GM23248 (cell line): ENCODE data around the gene DUS2. TPM values are rescaled to one million over a fixed set of nuclear protein-coding genes. Genes with fewer than 3 reads are reported as not detected.
"Not testable (repeated sequence)": the region's sequence is repeated elsewhere in the genome, so short reads cannot be mapped to it uniquely, and the experiment has no call there.

Experiments
- DNase-seq: peaks from one replicate; pipeline ENCODE4 v3.0.0-alpha.2; 2015
- H2AFZ ChIP-seq: fragments of 200-600 bp; sonication (generic); 2 replicates; pipeline ENCODE4 v1.6.1; 2016; ENCODE audit warnings: antibody characterized with exemption
- H3F3A ChIP-seq: fragments of 200-600 bp; sonication (generic); 2 replicates; pipeline ENCODE4 v1.6.1; 2016; ENCODE audit warnings: mild to moderate bottlenecking, antibody characterized with exemption, mixed run types; ENCODE audit not compliant: insufficient read depth
- H3K27ac ChIP-seq: fragments of 200-600 bp; sonication (generic); 2 replicates; pipeline ENCODE4 v1.5.1; 2016; ENCODE audit warnings: mild to moderate bottlenecking
- H3K27me3 ChIP-seq: fragments of 200-600 bp; sonication (generic); replicated peaks from 2 replicates; pipeline ENCODE4 v1.6.1; 2016; ENCODE audit warnings: mild to moderate bottlenecking; ENCODE audit not compliant: insufficient read depth
- H3K36me3 ChIP-seq: fragments of 200-600 bp; sonication (generic); 2 replicates; pipeline ENCODE4 v1.6.1; 2016; ENCODE audit warnings: low read depth, mild to moderate bottlenecking
- H3K4me1 ChIP-seq: fragments of 200-600 bp; sonication (generic); 2 replicates; pipeline ENCODE4 v1.6.1; 2016; ENCODE audit warnings: mild to moderate bottlenecking; ENCODE audit not compliant: insufficient read depth
- H3K4me2 ChIP-seq: fragments of 200-600 bp; sonication (generic); one replicate; pipeline ENCODE4 v1.6.1; 2016; ENCODE audit warnings: mild to moderate bottlenecking; ENCODE audit not compliant: unreplicated experiment
- H3K4me3 ChIP-seq: fragments of 200-600 bp; sonication (generic); 2 replicates; pipeline ENCODE4 v1.5.1; 2016; ENCODE audit warnings: mild to moderate bottlenecking
- H3K79me2 ChIP-seq: fragments of 200-600 bp; sonication (generic); 2 replicates; pipeline ENCODE4 v1.6.1; 2016; ENCODE audit warnings: mild to moderate bottlenecking; ENCODE audit not compliant: insufficient read depth
- H3K9ac ChIP-seq: fragments of 200-600 bp; sonication (generic); 2 replicates; pipeline ENCODE4 v1.6.1; 2016; ENCODE audit warnings: mild to moderate bottlenecking
- H3K9me2 ChIP-seq: fragments of 200-600 bp; sonication (generic); 2 replicates; pipeline ENCODE4 v1.6.1; 2016; ENCODE audit warnings: mixed run types, mild to moderate bottlenecking, moderate library complexity; ENCODE audit not compliant: insufficient read depth
- H3K9me3 ChIP-seq: fragments of 200-600 bp; sonication (generic); one replicate; pipeline ENCODE4 v1.6.1; 2017; ENCODE audit warnings: low read depth
- H4K20me1 ChIP-seq: fragments of 200-600 bp; sonication (generic); 2 replicates; pipeline ENCODE4 v1.6.0; 2016; ENCODE audit not compliant: insufficient read depth
- EZH2 ChIP-seq: fragments of 200-600 bp; sonication (generic); IDR thresholded peaks from 2 replicates; pipeline ENCODE4 v1.6.1; 2018; ENCODE audit warnings: antibody characterized with exemption, mild to moderate bottlenecking; ENCODE audit not compliant: insufficient read depth, poor library complexity, severe bottlenecking
- EZH2phosphoT487 ChIP-seq: fragments of 200-600 bp; sonication (generic); IDR thresholded peaks from 2 replicates; pipeline ENCODE4 v1.6.1; 2018; ENCODE audit warnings: antibody characterized with exemption, moderate library complexity, mild to moderate bottlenecking, low read depth; ENCODE audit not compliant: insufficient read depth
- WGBS, 2 experiments: methylation state at CpG; one replicate each; pipeline ENCODE4 v1.1.6; 2015 to 2017; ENCODE audit warnings: low lambda C conversion rate in 2 of 2, low coverage in 1 of 2; ENCODE audit errors: missing lambda C conversion rate in 2 of 2; 5-methylcytosine and 5-hydroxymethylcytosine counted together
- in situ Hi-C: fragments of 300-500 bp; cut with MboI; formaldehyde crosslinking; loops from 2 replicates; pipeline ENCODE4 v1.15.0; 2020
- polyA plus RNA-seq: library from polyadenylated mRNA; unstranded; fragments of >200 nt; fragmentation: Nextera tagmentation; extraction: Ambion mirVana; gene quantifications from 2 replicates; pipeline ENCODE4 v1.2.1, GENCODE V29; 2016
- total RNA-seq: library from RNA; depleted of rRNA; stranded (reverse); fragments of >200 nt; shearing (Covaris generic); gene quantifications from 2 replicates; pipeline ENCODE4 v1.2.3, GENCODE V29; 2014

Gene DUS2
- total and polyA plus RNA-seq, 2 experiments from 2014 or later, result 14.0 to 18.4 TPM

DNA sequence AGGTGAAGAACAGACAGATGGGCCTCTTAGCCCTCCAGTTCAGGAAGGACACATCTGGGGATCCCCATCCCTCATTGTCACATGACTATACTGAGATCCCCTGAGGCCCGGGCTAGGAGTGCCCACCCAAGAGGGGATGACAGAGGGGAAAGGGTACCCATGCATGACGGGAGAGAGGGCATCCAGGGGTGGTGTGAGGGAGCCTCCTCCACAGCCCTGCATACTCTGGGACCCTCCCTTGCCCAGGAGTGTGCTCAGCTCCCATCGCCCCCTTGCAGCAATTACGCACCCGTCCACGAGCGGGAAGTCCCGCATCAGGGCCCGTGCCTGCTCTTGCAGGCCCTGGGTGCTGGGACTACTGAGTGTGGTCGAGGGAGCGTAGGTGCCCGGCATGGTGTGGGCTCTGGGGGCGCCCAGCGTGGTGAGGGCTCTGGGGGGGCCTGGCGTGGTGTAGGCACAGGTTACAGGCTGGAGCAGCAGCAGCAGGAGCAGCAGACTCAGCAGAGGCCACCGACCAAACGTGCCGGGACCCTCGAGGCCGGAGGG, 30.4 kb upstream of the DUS2 start:
- Histone ChIP-seq H3K9ac (no peak overlapping the region), H3K79me2 (no peaks in the 10 kb centered on the region), H2AFZ (no peak overlapping the region), H3K9me2 (no peaks in the 10 kb centered on the region), H4K20me1 (no peaks in the 10 kb centered on the region), H3F3A (no peaks in the 10 kb centered on the region), H3K4me2 (peak overlapping the region; percentile 69), H3K27me3 (no peaks in the 10 kb centered on the region), H3K27ac (no peak overlapping the region), H3K9me3 (no peaks in the 10 kb centered on the region), H3K36me3 (no peaks in the 10 kb centered on the region), H3K4me1 (no peaks in the 10 kb centered on the region), H3K4me3 (no peak overlapping the region)
- DNase-seq, result no peak
- WGBS, 2 experiments, result 66 to 69% methylated on average over 16 to 20 of the region's 20 CpGs
- in situ Hi-C loops, result no loop called here
- TF ChIP-seq EZH2 (no peak), EZH2phosphoT487 (no peak)

DNA sequence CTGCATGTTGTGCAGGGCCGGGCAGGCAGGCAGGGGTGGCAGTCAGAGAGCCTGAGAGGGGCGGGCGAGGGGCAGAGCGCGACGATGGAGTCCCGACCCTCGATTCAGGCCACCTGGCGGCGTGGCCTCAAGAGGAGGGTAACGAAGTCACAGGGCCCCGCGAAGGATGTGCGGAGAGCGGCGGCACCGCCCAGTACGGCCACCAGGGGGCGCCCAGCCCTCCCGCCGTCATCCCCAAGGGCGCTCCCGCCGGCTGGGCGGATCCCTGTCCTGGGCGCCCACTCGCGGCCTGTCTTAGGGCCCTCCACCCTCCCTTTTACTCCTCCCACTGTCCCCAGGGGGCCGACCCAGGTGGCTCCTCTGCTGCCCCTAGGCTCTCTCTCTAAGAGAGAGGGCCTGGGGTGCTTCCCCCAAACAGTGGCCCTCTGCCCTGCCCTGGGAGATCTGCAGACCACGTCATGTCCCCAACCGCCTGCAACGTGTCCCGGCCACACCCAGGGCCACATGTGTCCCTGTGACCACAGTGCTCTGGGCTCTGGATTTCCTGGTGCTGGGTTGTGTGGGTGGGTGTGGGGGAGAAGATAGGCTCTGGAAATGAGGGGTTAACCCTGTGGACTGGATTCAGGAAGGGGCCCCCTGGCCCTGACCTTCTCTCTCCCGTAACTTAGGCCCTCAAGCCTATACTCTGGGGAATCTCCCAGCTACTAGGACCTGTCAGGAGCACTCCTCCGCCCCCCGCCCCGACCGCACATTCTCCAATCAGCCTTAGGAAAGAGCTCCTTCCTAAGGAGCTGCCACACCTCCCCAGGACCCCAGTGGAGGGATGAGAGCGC, 29.7 kb upstream of the DUS2 start:
- H3F3A ChIP-seq, result no peaks in the 10 kb centered on the region
- TF ChIP-seq EZH2phosphoT487, result no peak
- TF ChIP-seq EZH2, result no peak
- H3K36me3 ChIP-seq, result no peaks in the 10 kb centered on the region
- H2AFZ ChIP-seq, result peak overlapping the region; percentile 96
- H3K4me2 ChIP-seq, result peak overlapping the region; percentile 69
- H3K9me3 ChIP-seq, result no peaks in the 10 kb centered on the region
- peak; percentile 86 for DNase-seq
- H3K9ac ChIP-seq, result peak overlapping the region; percentile 79
- no peaks in the 10 kb centered on the region for H3K79me2 ChIP-seq
- WGBS, 2 experiments, result 24 to 25% methylated on average over 30 to 32 of the region's 39 CpGs
- no peaks in the 10 kb centered on the region for H3K9me2 ChIP-seq
- no peaks in the 10 kb centered on the region for H4K20me1 ChIP-seq
- H3K27ac ChIP-seq, result no peak overlapping the region
- H3K4me3 ChIP-seq, result peak overlapping the region; percentile 60
- no peaks in the 10 kb centered on the region for H3K4me1 ChIP-seq
- no peaks in the 10 kb centered on the region for H3K27me3 ChIP-seq
- in situ Hi-C loops, result no loop called here

GRCh38 chr16:67994040-67994408, 29.1 kb upstream of the DUS2 start:
- H3K79me2 ChIP-seq, DNase-seq, H3K9me2 ChIP-seq, H3K4me3 ChIP-seq, in situ Hi-C loops, H3K27ac ChIP-seq, H4K20me1 ChIP-seq, H3K9me3 ChIP-seq, H3K36me3 ChIP-seq, H3K4me2 ChIP-seq, H3K4me1 ChIP-seq, H3K27me3 ChIP-seq, H3F3A ChIP-seq: not testable (repeated sequence)
- WGBS, 2 experiments, result 96 to 100% methylated on average over 5 to 6 of the region's 6 CpGs
- Histone ChIP-seq H3K9ac (peak overlapping the region; percentile 79), H2AFZ (peak overlapping the region; percentile 96)

GRCh38 chr16:67995423-67995822, 27.7 kb upstream of the DUS2 start:
- in situ Hi-C loops, result no loop called here

More at GRCh38 chr16:67995423-67995822, 27.7 kb upstream of the DUS2 start:
- Histone ChIP-seq H3K79me2 (no peaks in the 10 kb centered on the region), H3K4me3 (no peak overlapping the region), H3K36me3 (no peaks in the 10 kb centered on the region), H3K4me2 (no peak overlapping the region), H4K20me1 (no peaks in the 10 kb centered on the region), H2AFZ (no peak overlapping the region), H3K9ac (no peak overlapping the region), H3K27me3 (no peaks in the 10 kb centered on the region; the same call in 1 of the 2 replicates), H3K9me2 (no peaks in the 10 kb centered on the region), H3K4me1 (no peaks in the 10 kb centered on the region), H3K9me3 (no peaks in the 10 kb centered on the region), H3K27ac (no peak overlapping the region), H3F3A (no peaks in the 10 kb centered on the region)
- 55 to 61% methylated on average over 5 of the region's 5 CpGs for WGBS, 2 experiments
- DNase-seq, result no peak
- TF ChIP-seq EZH2phosphoT487 (no peak), EZH2 (no peak)
